NCI-H1048 (cell line): Measurements from ENCODE around the gene CBX8.

Source experiments
- DNase-seq: peaks from one replicate; lab custom pipeline; 2025; lab: John Stamatoyannopoulos, UW

The CBX8 gene

GRCh38 chr17:79750650-79751545 lies 46.0 kb downstream of the CBX8 start:
- DNase-seq: no peak

- DNase-seq: no peak
These were observed 46.9 kb downstream of the CBX8 start for GRCh38 chr17:79749958-79750357.

- DNase-seq: no peak
These were observed 47.6 kb downstream of the CBX8 start for GRCh38 chr17:79749156-79749815.

GRCh38 chr17:79748295-79749099 lies 48.4 kb downstream of the CBX8 start:
- no peak for DNase-seq

GRCh38 chr17:79747508-79748294 lies 49.2 kb downstream of the CBX8 start:
- no peak for DNase-seq

GRCh38 chr17:79746889-79747507 lies 49.9 kb downstream of the CBX8 start:
- no peak for DNase-seq

DNA sequence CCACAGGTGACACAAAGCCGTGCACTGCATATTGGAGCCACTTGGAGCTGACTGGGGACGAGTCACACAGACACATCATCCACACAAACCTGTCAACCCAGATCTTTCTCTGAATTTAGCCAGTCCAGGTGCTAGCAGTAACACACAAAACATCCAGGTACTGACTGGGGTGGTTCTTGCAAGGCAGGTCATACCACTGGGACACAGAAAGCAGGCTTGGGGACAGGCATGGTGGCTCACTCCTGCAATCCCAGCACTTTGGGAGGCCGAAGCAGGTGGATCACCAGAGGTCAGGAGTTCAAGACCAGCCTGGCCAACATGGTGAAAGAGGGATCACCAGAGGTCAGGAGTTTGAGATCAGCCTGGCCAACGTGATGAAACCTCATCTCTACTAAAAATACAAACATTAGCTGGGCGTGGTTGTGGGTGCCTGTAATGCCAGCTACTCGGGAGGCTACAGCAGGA lies 51.2 kb downstream of the CBX8 start:
- no peak for DNase-seq

DNA sequence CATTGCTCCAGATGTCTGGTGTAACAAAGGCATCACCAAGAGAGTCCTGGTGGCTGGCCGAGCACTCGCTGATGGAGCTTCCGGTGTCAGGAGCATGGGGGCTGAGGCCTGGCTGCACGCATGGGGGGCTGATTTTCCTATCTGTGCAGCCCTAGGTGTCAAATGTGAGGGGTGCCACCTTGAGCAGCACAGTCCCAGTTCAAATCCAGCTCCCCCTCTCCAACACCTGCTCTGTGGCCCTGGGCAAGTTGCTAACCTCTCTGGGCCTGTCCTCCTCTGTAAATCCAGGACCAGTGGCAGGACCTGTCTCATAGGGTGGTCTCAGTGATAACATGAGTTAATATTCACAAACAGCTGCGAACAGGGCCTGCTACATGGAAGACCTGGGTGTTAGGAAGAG lies 53.3 kb downstream of the CBX8 start:
- no peak for DNase-seq

DNA sequence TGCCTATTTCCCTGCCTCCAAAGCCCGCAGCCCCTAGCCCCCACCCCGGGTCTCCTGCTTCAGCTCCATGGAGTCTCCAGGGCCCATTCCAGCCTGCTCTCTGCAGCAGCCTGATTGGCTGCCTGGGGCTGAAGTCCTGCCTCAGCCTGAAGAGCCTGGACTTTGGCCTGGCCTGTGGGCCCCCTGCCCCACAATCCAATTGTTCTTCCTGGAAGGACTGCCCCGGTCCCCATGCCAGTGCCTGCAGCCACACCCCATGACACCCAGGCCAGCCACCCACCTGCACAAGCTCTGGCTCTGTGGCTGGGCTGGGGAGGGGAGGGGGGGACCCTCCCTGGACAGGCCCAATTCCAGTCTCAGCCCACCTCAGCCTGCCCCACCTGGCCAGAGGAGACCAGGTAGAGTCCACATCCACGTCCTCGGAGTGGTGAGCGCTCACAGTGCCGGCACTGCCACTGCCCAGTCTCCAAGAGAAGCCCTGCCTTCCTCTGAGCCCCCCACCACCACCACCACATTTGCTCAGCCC lies 53.9 kb downstream of the CBX8 start:
- no peak for DNase-seq

DNA sequence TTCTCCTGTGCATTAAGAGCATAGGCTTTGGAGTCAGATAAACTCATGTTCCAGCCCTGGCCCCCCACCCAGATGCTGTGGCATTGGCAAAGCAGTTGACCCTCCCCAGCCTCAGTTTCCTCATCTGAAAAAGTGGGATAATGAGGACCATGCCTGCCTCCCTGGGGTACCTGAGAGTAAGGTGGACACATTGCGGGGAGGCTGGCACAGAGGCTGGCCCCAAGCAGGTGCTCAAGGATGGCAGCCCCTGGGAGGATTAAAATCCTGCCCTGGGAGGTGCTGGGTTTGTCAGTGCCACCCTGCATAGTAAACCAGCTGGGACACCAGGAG lies 54.3 kb downstream of the CBX8 start:
- no peak for DNase-seq
